Measurements from ENCODE around the gene MCU. TPM values are rescaled to one million over a fixed set of nuclear protein-coding genes. Genes with fewer than 3 reads are reported as not detected.
A peak's percentile ranks its signal among the peaks of the same experiment; 100 is the strongest.

The MCU gene
- polyA plus RNA-seq, 1 donor (not counting 4 experiments of a cell fraction or from before 2014, with no cell fraction given), result 103 TPM

GRCh38 chr10:72691470-72691862 is 477 bp upstream of the MCU start:
- dilution Hi-C loops (cut with MboI; ENCODE audit: extremely low pct_ligation_motif_present, low sequenced_read_pairs), result no loop called here
- Histone ChIP-seq H3K4me2 (ENCODE audit: control insufficient read depth, extremely low read depth, insufficient read depth, low read depth, low read length) (peak overlapping the region; percentile 94), H2AFZ (ENCODE audit: control insufficient read depth, low read length) (peak overlapping the region; percentile 97), H3K9ac (ENCODE audit: control insufficient read depth, extremely low read depth, insufficient read depth, low read length) (peak overlapping the region; percentile 92), H3K4me3 (ENCODE audit: control insufficient read depth in 2 of 3, extremely low read depth in 1 of 3, insufficient read depth in 2 of 3, low read depth in 1 of 3, low read length in 3 of 3) (peak overlapping the region; percentile 90 to 93 (median 92)), H3K27ac (ENCODE audit: control insufficient read depth, insufficient read depth, low read length) (peak overlapping the region; percentile 48), H3K9me3 (ENCODE audit: control insufficient read depth, low read depth, low read length) (no peaks in the 10 kb centered on the region), H3K4me1 (ENCODE audit: control insufficient read depth, extremely low read depth, insufficient read depth, low read length) (peaks cover 39% of the 10 kb centered on the region), H3K79me2 (ENCODE audit: control insufficient read depth, insufficient read depth, low read length) (peaks cover 40% of the 10 kb centered on the region), H4K20me1 (ENCODE audit: control insufficient read depth, extremely low read depth, insufficient read depth, low read length) (no peaks in the 10 kb centered on the region), H3K36me3 (ENCODE audit: control insufficient read depth in 2 of 2, extremely low read depth in 1 of 2, insufficient read depth in 2 of 2, low read length in 2 of 2) (no peaks in the 10 kb centered on the region), H3K9me1 (ENCODE audit: control insufficient read depth, extremely low read depth, insufficient read depth, low read length) (no peaks in the 10 kb centered on the region), H3K27me3 (ENCODE audit: control insufficient read depth, extremely low read depth, insufficient read depth, low read length) (no peaks in the 10 kb centered on the region)
- no peak for DNase-seq (ENCODE audit: low read depth, low spot score)
- FAIRE-seq, result no peak
- TF ChIP-seq CTCF (optimal IDR thresholded peaks at IDR 0.05 in 1 of 3, IDR thresholded peaks at IDR 0.05 in 1 of 3, conservative IDR thresholded peaks at IDR 0.05 in 1 of 3; ENCODE audit: extremely low read depth in 1 of 3, insufficient read depth in 2 of 3, low read length in 3 of 3) (no peak), EZH2 (IDR thresholded peaks at IDR 0.05; ENCODE audit: low read length) (no peak)

GRCh38 chr10:72692744-72692993 is 726 bp downstream of the MCU start:
- no peaks in the 10 kb centered on the region for H3K9me1 ChIP-seq (ENCODE audit: control insufficient read depth, extremely low read depth, insufficient read depth, low read length)
- H3K9me3 ChIP-seq (ENCODE audit: control insufficient read depth, low read depth, low read length), result no peaks in the 10 kb centered on the region
- H3K4me1 ChIP-seq (ENCODE audit: control insufficient read depth, extremely low read depth, insufficient read depth, low read length), result peaks cover 33% of the 10 kb centered on the region
- H3K79me2 ChIP-seq (ENCODE audit: control insufficient read depth, insufficient read depth, low read length), result peaks cover 50% of the 10 kb centered on the region
- H3K9ac ChIP-seq (ENCODE audit: control insufficient read depth, extremely low read depth, insufficient read depth, low read length), result peak overlapping the region; percentile 92
- FAIRE-seq (no peak), DNase-seq (ENCODE audit: low read depth, low spot score) (no peak)
- dilution Hi-C loops (cut with MboI; ENCODE audit: extremely low pct_ligation_motif_present, low sequenced_read_pairs), result no loop called here
- TF ChIP-seq EZH2 (IDR thresholded peaks at IDR 0.05; ENCODE audit: low read length) (no peak), CTCF (optimal IDR thresholded peaks at IDR 0.05 in 1 of 3, IDR thresholded peaks at IDR 0.05 in 1 of 3, conservative IDR thresholded peaks at IDR 0.05 in 1 of 3; ENCODE audit: extremely low read depth in 1 of 3, insufficient read depth in 2 of 3, low read length in 3 of 3) (no peak)
- H4K20me1 ChIP-seq (ENCODE audit: control insufficient read depth, extremely low read depth, insufficient read depth, low read length), result no peaks in the 10 kb centered on the region
- H3K4me2 ChIP-seq (ENCODE audit: control insufficient read depth, extremely low read depth, insufficient read depth, low read depth, low read length), result peak overlapping the region; percentile 95
- peak overlapping the region; percentile 90 to 93 (median 92) for H3K4me3 ChIP-seq (ENCODE audit: control insufficient read depth in 2 of 3, extremely low read depth in 1 of 3, insufficient read depth in 2 of 3, low read depth in 1 of 3, low read length in 3 of 3)
- no peaks in the 10 kb centered on the region for H3K27me3 ChIP-seq (ENCODE audit: control insufficient read depth, extremely low read depth, insufficient read depth, low read length)
- peak overlapping the region; percentile 76 for H2AFZ ChIP-seq (ENCODE audit: control insufficient read depth, low read length)
- peak overlapping the region; percentile 80 for H3K27ac ChIP-seq (ENCODE audit: control insufficient read depth, insufficient read depth, low read length)
- H3K36me3 ChIP-seq (ENCODE audit: control insufficient read depth in 2 of 2, extremely low read depth in 1 of 2, insufficient read depth in 2 of 2, low read length in 2 of 2), result no peaks in the 10 kb centered on the region

All from keratinocyte (primary cell).